KOPT-K1 (cell line): ENCODE data around the gene HERC4.
"Not testable (repeated sequence)": the region's sequence is repeated elsewhere in the genome, so short reads cannot be mapped to it uniquely, and the experiment has no call there.

Experiments
- H3K27ac ChIP-seq: fragments of 200-600 bp; sonication (generic); 2 replicates; pipeline ENCODE4 v1.5.1; 2016; ENCODE audit warnings: antibody characterized with exemption, mild to moderate bottlenecking, low read depth, low read length; ENCODE audit not compliant: poor library complexity, severe bottlenecking
- H3K36me3 ChIP-seq: fragments of 200-600 bp; sonication (generic); 2 replicates; pipeline ENCODE4 v1.5.1; 2017; ENCODE audit warnings: antibody characterized with exemption, mild to moderate bottlenecking, low read length, moderate library complexity; ENCODE audit not compliant: insufficient read depth
- H3K9me3 ChIP-seq: fragments of 200-600 bp; sonication (generic); 2 replicates; pipeline ENCODE4 v1.5.1; 2017; ENCODE audit warnings: antibody characterized with exemption, low read length, mild to moderate bottlenecking; ENCODE audit not compliant: insufficient read depth, poor library complexity, severe bottlenecking

HERC4 gene

GRCh38 chr10:68080853-68081431 lies 5.9 kb upstream of the HERC4 start:
- Histone ChIP-seq H3K27ac (no peak overlapping the region), H3K36me3 (no peaks in the 10 kb centered on the region), H3K9me3 (no peaks in the 10 kb centered on the region)

- Histone ChIP-seq H3K9me3 (no peaks in the 10 kb centered on the region), H3K36me3 (no peaks in the 10 kb centered on the region), H3K27ac (no peak overlapping the region)
Observed at GRCh38 chr10:68079434-68079833, 4.4 kb upstream of the HERC4 start.

GRCh38 chr10:68077026-68077425 lies 1.9 kb upstream of the HERC4 start:
- Histone ChIP-seq H3K27ac (no peak overlapping the region), H3K36me3 (no peaks in the 10 kb centered on the region; the same call in 1 of the 2 replicates), H3K9me3 (no peaks in the 10 kb centered on the region)

- H3K36me3 ChIP-seq, H3K9me3 ChIP-seq, H3K27ac ChIP-seq: not testable (repeated sequence)
Observed at GRCh38 chr10:68076081-68076480, 998 bp upstream of the HERC4 start.

GRCh38 chr10:68075550-68076004 lies 494 bp upstream of the HERC4 start:
- H3K27ac ChIP-seq: peak overlapping the region; percentile 89
- peaks cover 9% of the 10 kb centered on the region for H3K36me3 ChIP-seq
- H3K9me3 ChIP-seq: no peaks in the 10 kb centered on the region

GRCh38 chr10:68074031-68074774 lies 880 bp downstream of the HERC4 start:
- Histone ChIP-seq H3K9me3 (no peaks in the 10 kb centered on the region), H3K36me3 (peaks cover 12% of the 10 kb centered on the region), H3K27ac (peak overlapping the region; percentile 89)

GRCh38 chr10:68073631-68074030 lies 1.5 kb downstream of the HERC4 start:
- peaks cover 18% of the 10 kb centered on the region for H3K36me3 ChIP-seq
- H3K9me3 ChIP-seq: no peaks in the 10 kb centered on the region
- peak overlapping the region; percentile 89 for H3K27ac ChIP-seq

- H3K9me3 ChIP-seq: no peaks in the 10 kb centered on the region
- H3K27ac ChIP-seq: no peak overlapping the region
- H3K36me3 ChIP-seq: peaks cover 40% of the 10 kb centered on the region
Observed at GRCh38 chr10:68067508-68067907, 7.6 kb downstream of the HERC4 start.

- Histone ChIP-seq H3K36me3 (peaks cover 40% of the 10 kb centered on the region), H3K9me3 (no peaks in the 10 kb centered on the region), H3K27ac (no peak overlapping the region)
Observed at GRCh38 chr10:68067029-68067428, 8.1 kb downstream of the HERC4 start.

- no peaks in the 10 kb centered on the region for H3K9me3 ChIP-seq
- no peak overlapping the region for H3K27ac ChIP-seq
- peaks cover 14% of the 10 kb centered on the region for H3K36me3 ChIP-seq
Observed at GRCh38 chr10:68053553-68053952, 21.5 kb downstream of the HERC4 start.

- Histone ChIP-seq H3K36me3 (peaks cover 9% of the 10 kb centered on the region), H3K9me3 (no peaks in the 10 kb centered on the region), H3K27ac (no peak overlapping the region)
Observed at GRCh38 chr10:68052463-68052862, 22.6 kb downstream of the HERC4 start.

- Histone ChIP-seq H3K27ac (no peak overlapping the region), H3K36me3 (0 out of 2 replicates have a peak, but pooled peaks cover 3% of the 10 kb centered on the region), H3K9me3 (no peaks in the 10 kb centered on the region)
Observed at GRCh38 chr10:68049289-68050078, 25.6 kb downstream of the HERC4 start.

- no peak overlapping the region for H3K27ac ChIP-seq
- H3K9me3 ChIP-seq: no peaks in the 10 kb centered on the region
- H3K36me3 ChIP-seq: 0 out of 2 replicates have a peak, but pooled peaks cover 6% of the 10 kb centered on the region
Observed at GRCh38 chr10:68047554-68048327, 27.3 kb downstream of the HERC4 start.

- Histone ChIP-seq H3K27ac (no peak overlapping the region), H3K36me3 (0 out of 2 replicates have a peak, but pooled peaks cover 6% of the 10 kb centered on the region), H3K9me3 (no peaks in the 10 kb centered on the region)
Observed at GRCh38 chr10:68047122-68047521, 28.0 kb downstream of the HERC4 start.
